HG02973 (cell line): ENCODE results near the gene USP27X.

Experiments used
- ATAC-seq: cut with Tn5 transposase; IDR thresholded peaks from one replicate; pipeline ENCODE4 v1.9.1; 2021; ENCODE audit warnings: moderate library complexity; ENCODE audit not compliant: unreplicated experiment

The USP27X gene

GRCh38 chrX:49880668-49881067, 1.4 kb downstream of the USP27X start:
- no peak for ATAC-seq

- ATAC-seq: peak; percentile 54
These were observed 5.1 kb downstream of the USP27X start for GRCh38 chrX:49884290-49884862.

GRCh38 chrX:49892542-49892941, 13.3 kb downstream of the USP27X start:
- no peak for ATAC-seq

- no peak for ATAC-seq
These were observed 17.7 kb downstream of the USP27X start for GRCh38 chrX:49896951-49897350.

GRCh38 chrX:49901048-49901447, 21.8 kb downstream of the USP27X start:
- ATAC-seq: no peak

GRCh38 chrX:49910344-49910743, 31.1 kb downstream of the USP27X start:
- ATAC-seq: peak; percentile 86

- ATAC-seq: no peak
These were observed 32.8 kb downstream of the USP27X start for GRCh38 chrX:49912086-49912485.

GRCh38 chrX:49912861-49913260, 33.6 kb downstream of the USP27X start:
- ATAC-seq: no peak

- no peak for ATAC-seq
These were observed 36.3 kb downstream of the USP27X start for GRCh38 chrX:49915361-49916222.

GRCh38 chrX:49919617-49920016, 40.3 kb downstream of the USP27X start:
- no peak for ATAC-seq

- ATAC-seq: no peak
These were observed 41.8 kb downstream of the USP27X start for GRCh38 chrX:49921109-49921508.

- peak; percentile 94 for ATAC-seq
These were observed 43.3 kb downstream of the USP27X start, which contains the start of gene CLCN5 for GRCh38 chrX:49922291-49923241. Gene CLCN5 (plus strand): TSS chrX:49922596. CDS start chrX:49925299, 2,703 bp downstream.

GRCh38 chrX:49925176-49925575, 45.9 kb downstream of the USP27X start:
- no peak for ATAC-seq

GRCh38 chrX:49930039-49930438, 50.8 kb downstream of the USP27X start:
- ATAC-seq: no peak
